Esophagus squamous epithelium (tissue), 4 donors: Measurements from ENCODE around the gene ZNF440.
"Not testable (repeated sequence)": the region's sequence is repeated elsewhere in the genome, so short reads cannot be mapped to it uniquely, and the experiment has no call there.

Source experiments
- CTCF ChIP-seq, 6 experiments: fragments of 450-650 bp in 4 of 6; fragments of 200-600 bp in 2 of 6; sonication (generic) in 2 of 6; IDR thresholded peaks; one replicate each; pipeline ENCODE4 v1.5.1; 2016 to 2019; ENCODE audit warnings: antibody characterized with exemption in 6 of 6, mild to moderate bottlenecking in 4 of 6, moderate library complexity in 4 of 6
- POLR2A ChIP-seq, 4 donors: fragments of 450-650 bp; IDR thresholded peaks; one replicate each; pipeline ENCODE4 v1.6.1; 2017; ENCODE audit warnings: antibody characterized with exemption in 4 of 4, mild to moderate bottlenecking in 4 of 4, moderate library complexity in 3 of 4

GRCh38 chr19:11879687-11880266 lies 65.7 kb downstream of the ZNF440 start:
- TF ChIP-seq CTCF, POLR2A (IDR thresholded peaks at IDR 0.05): not testable (repeated sequence)
